UCSD-AML1 (cell line): Measurements from ENCODE around the gene FOXA2.

Experiments
- DNase-seq: peaks from one replicate; lab custom pipeline; 2025; ENCODE audit not compliant: unreplicated experiment; lab: John Stamatoyannopoulos, UW

Gene FOXA2

DNA sequence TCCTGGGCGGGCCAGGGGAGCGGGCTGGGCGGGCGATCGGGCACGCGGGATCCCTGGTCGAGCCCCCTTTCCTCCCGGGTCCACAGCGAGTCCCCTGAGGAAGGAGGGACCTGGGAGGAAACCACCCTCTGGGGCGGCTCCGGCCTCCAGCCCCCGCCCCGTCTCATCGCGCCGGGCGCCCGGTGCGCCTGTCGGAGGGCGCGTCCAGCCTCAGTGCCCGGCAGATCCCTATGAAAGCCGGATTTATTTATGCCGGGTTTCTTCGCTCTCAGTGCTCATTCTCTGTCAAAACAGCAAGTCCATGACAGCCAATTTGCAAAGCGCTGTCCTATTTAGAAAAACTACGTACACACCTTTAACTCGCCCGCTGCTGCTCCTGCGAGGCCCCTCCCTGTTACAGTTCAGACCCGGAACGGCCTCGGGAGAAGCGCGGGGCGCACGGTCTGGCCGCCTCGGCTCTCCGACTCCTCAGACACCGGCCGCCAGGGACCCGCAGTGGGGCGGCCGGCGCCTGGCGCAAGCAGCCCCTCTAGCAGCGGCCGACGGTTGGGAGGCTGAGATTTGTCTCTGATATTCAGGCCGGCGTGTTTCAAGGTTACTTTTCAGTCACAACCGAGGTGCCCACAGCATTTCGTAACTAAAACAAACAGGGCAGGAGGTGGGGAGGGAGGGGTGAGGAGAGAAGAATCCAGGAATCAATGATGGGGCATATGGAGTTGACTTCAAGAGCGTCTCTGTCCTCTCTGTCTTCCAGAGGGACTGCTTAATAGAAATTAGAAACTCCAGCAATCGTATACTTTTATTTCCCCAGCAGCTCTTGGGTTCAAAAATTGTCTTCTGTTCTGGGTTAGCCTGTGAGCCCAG lies 782 bp upstream of the FOXA2 start:
- DNase-seq, result no peak

DNA sequence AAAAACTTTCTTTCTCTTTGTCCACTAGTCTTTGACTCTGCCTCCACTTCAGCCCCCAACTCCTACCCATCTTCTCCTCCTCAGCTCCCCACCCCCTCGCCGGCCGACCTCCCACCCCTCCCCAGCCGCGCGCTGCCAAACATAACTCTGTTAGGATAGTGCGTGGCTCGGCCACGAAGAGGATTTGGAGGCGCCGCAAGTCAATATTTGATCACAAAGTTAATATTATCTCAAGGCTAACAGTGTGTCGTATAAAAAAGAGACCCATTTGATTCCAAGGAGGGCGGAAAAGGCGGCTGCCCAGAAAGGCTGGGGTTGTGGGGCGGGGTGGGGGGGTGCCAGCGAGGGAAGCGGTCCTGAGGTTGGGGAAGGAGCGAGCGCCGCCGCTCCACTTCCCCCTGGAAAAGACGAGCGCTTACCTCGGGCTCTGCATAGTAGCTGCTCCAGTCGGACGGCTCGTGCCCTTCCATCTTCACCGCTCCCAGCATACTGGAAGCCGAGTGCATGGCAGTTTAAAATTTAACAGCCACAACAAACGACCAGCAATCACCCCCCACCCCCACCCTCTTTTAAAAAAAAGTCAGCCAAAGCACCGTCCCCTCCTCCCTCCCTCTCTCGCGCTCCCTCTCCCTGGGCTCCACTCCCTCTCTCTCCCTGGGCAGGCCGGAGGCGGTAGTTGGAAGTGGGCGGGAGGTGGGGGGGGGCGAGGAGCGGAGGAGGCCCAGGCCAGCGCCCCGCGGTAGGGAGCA lies 425 bp downstream of the FOXA2 start:
- DNase-seq, result peak; percentile 59

DNA sequence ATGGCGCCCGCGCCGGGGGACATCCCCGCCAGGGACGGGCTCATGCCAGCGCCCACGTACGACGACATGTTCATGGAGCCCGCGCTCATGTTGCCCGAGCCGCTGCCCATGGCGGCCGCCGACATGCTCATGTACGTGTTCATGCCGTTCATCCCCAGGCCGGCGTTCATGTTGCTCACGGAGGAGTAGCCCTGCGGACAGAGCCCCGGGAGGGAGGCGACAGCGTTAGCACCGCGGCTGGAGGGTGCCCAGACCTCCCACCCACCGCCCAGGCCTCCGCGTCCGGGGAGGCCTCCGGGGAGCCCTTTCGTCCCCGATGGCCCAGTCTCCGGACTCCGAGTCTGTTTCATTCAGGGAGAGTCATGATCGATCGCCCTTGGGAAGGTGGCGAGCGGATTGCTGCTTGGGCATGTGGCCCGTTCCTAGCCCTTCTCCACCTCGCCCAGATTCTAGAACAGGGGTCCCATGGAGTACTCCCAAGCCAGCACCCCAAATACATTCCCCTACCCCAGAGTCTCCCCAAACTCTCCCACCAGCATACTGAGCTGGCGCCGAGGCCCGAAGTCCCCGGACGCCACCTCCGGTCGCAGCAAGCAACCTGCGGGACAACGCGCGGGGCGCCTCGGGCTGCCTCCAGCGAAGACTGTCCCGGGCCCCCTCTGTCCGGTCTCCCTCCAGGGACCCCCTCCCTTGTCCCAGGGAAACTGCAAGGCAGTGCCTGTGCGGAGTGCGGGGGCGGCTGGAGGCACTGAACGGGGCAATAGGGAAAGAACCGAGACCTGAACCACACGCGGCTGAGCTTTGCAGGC lies 1.2 kb downstream of the FOXA2 start:
- DNase-seq, result no peak

DNA sequence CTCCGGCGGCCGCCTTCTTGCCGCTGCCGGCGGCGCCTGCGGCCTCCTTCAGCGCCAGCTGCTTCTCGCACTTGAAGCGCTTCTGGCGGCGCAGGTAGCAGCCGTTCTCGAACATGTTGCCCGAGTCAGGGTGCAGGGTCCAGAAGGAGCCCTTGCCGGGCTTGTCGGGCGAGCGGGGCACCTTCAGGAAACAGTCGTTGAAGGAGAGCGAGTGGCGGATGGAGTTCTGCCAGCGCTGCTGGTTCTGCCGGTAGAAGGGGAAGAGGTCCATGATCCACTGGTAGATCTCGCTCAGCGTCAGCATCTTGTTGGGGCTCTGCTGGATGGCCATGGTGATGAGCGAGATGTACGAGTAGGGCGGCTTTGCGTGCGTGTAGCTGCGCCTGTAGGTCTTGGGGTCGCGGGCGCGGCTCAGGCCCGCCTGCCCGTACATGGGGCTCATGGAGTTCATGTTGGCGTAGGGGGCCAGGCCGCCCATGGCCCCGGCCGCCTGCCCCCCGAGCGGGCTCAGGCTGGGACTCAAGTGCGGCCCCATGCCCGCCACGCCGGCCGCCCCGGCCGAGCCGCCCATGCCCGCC lies 1.9 kb downstream of the FOXA2 start:
- DNase-seq, result no peak

DNA sequence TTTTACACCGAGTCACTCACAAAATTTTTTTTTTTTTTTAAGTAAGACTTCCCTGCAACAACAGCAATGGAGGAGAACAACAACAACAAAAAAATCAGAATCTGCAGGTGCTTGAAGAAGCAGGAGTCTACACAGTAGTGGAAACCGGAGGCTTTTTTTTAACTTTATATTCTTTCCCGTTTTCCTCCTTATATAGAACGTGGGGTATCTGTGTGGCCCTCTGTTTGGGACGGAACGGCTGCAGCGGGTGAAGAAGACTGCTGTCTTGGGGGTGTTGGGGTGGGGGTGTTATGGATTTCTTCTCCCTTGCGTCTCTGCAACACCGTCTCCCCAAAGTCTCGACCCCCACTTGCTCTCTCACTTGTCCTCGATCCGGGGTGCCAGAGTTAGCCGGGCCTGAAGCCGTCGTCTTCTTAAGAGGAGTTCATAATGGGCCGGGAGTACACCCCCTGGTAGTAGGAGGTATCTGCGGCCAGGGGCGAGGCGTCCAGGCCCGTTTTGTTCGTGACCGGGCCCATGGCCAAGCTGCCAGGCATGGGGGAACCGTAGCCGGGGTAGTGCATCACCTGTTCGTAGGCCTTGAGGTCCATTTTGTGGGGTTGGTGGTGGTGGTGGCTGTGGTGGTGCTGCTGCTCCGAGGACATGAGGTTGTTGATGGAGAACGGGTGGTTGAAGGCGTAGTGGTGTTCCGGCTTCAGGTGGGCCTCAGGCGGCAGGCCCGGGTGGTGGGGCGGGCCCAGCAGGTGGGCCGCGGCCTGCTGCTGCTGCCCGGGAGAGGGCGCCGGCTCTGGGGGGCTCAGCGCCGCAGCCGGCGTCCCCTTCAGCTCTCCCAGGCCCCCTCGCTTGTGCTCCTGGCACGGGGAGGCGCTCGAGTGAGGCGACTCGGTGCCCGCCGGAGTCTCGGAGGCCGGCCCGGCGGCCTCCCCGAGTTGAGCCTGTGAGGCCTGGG lies 2.7 kb downstream of the FOXA2 start:
- no peak for DNase-seq

DNA sequence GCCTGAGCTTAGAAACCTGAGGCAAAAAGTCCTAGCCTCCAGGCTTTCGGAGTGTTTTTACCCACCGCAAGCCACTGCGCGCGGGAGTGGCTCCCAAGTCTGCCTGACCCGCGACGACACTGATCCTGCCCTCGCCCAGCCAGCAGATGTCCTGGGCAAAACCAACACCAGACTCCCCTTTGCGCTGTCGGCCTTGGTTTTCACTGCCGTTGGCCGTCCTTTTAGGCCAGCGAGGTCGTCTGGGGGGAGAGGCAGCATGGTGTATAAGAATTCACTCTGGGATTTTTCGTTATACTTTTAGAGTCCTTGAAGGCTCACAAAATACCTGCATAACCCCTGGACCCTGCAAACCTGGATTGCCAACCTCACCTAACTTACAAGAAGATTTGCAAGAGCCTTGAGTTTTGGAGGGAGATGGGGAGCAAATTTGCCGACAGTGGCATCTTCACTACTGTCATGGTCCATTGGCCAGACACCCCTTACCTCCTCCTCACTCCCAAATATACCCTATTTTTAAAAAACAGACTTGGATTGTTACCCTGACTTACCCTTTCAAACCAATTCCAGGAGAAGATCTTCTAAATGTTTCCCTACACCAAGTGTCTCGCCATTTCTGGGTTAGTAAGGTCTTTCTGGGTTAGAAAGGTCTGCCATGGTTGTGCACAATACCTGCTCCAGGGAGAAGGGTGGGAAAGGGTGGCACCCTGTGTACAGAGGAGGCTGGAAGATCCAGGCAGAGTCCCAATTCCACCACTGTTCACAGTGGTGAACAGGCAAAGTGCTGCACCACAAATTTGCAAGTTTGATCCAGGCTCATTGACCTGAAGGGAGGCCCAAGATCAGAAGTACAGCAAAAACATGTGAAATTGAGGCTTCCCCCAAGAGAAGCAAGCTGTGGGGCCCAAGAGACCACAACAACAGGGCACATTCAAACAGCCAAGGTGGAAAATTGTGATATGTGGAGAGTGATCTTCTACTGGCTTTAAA lies 4.4 kb downstream of the FOXA2 start:
- no peak for DNase-seq

DNA sequence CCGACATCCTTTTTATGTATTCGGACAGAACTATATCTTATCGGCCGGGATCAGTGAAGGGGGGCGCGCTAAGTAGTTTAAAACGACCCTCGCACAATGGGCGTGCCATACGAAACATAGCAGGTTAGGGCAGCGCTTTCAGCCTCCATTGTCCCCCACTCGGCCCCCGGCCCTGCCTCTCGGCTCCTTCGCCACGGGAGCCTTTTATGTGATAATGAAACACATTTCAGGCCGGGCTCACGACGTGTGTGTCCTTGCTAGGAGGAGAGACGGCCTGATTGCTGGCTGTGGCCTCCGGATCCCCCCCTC lies 5.3 kb downstream of the FOXA2 start:
- DNase-seq, result no peak

DNA sequence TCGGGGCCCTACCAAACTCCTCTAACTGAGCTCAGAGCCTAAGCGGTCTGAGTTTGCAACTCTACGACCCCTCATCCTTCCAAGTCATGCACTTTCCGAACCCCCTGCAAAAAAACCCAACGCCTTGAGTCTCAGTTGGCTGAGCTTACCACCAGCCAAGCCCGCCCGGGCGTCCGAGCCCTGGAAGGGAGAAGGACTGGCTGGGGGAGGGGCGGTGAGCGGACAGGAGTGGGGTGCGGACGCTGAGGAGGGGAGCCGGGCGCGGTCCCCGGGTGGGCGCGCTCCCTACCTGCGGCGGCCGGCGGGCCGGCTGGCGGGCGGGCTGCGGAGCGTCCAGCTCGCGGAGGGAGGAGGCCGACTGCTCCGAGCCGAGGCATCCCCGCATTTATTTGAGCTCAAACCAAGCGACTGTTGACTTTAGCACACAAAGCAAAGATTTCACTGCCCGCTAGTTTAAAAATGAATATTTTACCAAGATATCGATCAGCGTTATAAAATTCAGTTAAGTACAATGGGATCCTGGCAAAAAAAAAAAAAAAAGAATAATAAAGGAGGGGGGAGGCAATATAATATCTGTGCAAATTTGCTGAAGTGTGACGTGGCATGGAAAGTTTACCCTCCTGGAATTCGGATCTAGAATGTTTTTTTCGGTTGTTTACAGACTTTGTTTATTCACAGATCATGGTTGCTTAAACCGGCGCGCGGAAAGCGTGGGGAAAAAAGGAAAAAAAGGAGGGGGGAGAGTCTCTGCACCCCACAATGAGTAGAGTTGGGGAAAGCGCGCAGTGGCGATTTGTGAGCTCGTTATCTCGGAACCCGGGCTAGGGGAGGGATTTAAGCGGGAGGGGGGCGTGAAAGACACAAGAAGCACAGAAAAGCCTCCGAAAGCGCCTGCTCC lies 5.9 kb downstream of the FOXA2 start:
- DNase-seq, result no peak

GRCh38 chr20:22577515-22578220 lies 6.7 kb downstream of the FOXA2 start:
- DNase-seq, result no peak

DNA sequence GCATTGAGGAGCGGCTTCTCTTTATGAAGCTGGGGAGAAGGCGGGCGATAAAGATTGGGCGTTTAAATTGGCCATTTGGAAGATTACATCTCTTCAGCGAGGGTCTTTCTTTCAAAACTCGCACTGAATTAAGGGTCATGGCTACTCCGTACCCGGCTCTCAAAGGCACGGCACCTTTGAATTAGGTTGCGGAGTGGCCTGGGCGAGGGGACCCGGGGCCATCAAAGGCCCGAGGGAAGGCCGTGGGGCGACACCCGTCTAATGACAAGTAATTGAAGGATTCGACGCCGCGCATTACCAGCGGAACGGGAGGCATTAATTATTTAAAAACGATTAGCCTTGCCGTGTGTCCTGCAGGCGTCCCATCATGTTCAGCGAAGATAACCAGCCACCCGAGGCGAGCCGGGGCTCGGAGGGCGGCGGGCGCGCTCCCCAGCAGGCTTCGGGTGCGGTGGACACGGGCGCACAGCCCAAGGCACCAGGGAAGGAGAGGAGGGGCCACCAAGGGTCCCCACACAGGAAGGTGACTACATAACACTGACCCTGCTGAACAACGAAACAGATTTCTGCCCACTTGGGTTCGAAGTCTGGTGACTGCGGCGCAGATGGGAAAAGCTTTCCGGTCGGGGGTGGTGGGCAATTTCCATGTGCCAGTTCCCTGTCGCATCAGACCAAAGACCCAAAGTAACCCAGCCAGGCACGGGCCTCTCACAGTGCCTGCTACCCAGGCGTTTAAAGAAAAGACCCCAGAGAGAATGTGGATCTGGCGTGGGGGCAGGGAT lies 7.4 kb downstream of the FOXA2 start:
- no peak for DNase-seq

DNA sequence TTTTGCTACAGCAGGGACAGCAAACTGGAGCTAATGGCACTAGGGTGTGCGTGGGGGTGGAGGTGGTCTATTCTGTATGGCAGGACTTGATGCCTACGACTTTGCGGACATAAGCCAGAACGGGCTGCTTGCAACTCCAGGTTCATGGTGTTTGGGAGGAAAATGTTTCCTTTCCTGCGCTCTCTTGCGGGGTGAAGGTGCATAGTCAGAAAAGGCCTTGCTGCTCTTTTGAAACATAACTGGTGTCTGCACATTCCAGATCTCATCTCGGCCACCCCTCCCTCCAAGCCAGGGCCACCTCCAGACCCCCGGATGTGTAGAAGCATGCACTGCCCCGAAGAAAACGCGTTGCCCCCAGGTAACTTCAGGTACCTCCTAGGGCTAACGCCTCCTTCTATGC lies 8.1 kb downstream of the FOXA2 start:
- no peak for DNase-seq

DNA sequence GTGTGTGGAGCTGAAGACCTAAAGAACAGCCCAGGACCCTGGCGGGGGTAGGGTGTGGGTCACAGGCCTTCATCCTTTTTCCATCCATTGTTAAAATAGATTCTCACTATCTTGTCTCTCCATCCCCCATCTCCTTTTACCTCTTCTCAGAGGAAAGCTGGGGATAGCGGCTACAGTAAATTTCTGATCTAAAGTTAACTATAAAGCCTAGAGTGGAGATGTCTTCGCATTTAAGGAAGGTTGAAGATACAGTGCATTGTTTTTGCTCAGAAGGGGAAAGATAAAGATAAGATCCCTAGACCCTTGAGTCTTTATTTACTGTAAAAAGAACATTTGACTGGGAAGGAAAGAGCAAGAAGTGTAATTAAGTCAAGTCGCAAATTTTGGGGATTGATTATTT lies 8.6 kb downstream of the FOXA2 start:
- DNase-seq, result no peak

GRCh38 chr20:22575087-22575721 lies 9.2 kb downstream of the FOXA2 start:
- DNase-seq, result no peak

DNA sequence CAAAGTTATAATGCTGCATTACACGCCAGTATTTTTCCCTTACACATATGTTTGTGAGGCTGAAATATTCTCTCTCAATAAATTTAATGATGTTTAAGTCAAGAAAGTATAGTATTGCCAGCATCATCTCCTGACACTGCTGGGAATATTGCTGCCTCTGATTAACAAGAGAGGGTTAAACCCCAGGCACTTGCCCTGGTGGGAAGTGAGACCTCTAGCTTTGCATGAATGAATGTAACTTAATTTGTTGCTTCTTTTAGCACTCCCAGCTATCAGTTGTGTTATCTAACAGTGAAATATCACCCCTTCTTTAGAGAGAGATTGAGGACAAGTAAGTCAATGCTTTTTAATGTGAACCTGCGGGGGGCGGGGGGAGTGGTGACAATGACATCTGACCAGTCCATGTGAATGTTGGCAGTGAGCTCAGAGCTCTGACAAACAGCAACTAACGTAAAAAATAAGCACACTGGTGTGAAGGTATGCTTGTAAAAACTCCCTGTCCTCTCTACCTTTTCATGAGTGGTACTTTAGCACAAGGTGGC lies 9.8 kb downstream of the FOXA2 start:
- DNase-seq, result no peak

- no peak for DNase-seq
Observed at GRCh38 chr20:22572491-22572890, 11.9 kb downstream of the FOXA2 start.

DNA sequence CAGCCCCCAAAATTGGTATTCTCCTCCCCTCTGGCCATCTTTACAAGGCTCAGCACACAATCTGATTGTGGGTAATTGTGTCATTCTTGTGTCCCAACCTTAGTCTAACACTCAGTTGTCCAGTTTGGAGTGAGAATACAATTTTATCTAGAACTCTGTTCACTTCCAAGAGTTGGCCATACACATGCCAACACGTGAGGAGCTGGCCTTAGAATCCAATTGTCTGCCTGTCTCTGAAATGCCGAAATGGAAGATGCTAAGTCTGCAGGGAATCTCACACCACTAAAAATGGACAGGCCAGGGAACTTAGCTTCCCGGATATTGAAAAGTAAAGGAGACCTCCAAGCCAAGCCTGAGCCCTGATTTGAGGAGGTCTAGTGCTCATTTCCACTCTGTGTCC lies 12.3 kb downstream of the FOXA2 start:
- DNase-seq, result no peak
